Subcutaneous adipose tissue (tissue), 4 donors: ENCODE measurements around the gene RNF43. TPM values are rescaled to one million over a fixed set of nuclear protein-coding genes. Genes with fewer than 3 reads are reported as not detected.

Experiments
- total RNA-seq, 4 donors: library from RNA; depleted of rRNA; stranded (reverse); fragments of >200 nt; gene quantifications; one replicate each; pipeline ENCODE4 v1.1.0, GENCODE V29; 2016
- TF ChIP-seq, protein P1 (sequence below): fragments of 450-650 bp; IDR thresholded peaks from one replicate; pipeline ENCODE4 v1.5.1; 2016; ENCODE audit warnings: low read depth, mild to moderate bottlenecking, control low read depth, antibody characterized with exemption, moderate library complexity

RNF43 gene
- total RNA-seq, 4 donors from 2014 or later, result not detected

DNA sequence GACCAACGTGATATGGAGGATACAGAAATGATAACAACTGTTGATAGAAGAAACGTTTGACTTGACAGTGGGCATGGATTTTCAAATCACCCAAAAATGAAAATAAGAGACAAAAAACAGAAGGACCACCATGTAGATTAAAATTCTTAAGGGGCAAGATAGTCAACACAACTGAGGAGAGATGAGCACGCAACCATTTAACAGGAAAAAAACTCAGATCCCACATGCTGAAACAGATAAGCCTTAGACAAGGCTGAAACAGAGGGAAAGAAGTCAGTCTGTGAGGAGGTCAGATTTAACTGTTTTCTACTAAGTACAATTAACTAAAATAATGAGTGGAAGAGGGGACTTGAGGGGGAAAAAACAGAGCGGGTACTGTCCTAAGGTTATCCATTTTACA, 21.2 kb downstream of the RNF43 start:
- TF ChIP-seq, protein P1, sequence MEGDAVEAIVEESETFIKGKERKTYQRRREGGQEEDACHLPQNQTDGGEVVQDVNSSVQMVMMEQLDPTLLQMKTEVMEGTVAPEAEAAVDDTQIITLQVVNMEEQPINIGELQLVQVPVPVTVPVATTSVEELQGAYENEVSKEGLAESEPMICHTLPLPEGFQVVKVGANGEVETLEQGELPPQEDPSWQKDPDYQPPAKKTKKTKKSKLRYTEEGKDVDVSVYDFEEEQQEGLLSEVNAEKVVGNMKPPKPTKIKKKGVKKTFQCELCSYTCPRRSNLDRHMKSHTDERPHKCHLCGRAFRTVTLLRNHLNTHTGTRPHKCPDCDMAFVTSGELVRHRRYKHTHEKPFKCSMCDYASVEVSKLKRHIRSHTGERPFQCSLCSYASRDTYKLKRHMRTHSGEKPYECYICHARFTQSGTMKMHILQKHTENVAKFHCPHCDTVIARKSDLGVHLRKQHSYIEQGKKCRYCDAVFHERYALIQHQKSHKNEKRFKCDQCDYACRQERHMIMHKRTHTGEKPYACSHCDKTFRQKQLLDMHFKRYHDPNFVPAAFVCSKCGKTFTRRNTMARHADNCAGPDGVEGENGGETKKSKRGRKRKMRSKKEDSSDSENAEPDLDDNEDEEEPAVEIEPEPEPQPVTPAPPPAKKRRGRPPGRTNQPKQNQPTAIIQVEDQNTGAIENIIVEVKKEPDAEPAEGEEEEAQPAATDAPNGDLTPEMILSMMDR, result no peak

DNA sequence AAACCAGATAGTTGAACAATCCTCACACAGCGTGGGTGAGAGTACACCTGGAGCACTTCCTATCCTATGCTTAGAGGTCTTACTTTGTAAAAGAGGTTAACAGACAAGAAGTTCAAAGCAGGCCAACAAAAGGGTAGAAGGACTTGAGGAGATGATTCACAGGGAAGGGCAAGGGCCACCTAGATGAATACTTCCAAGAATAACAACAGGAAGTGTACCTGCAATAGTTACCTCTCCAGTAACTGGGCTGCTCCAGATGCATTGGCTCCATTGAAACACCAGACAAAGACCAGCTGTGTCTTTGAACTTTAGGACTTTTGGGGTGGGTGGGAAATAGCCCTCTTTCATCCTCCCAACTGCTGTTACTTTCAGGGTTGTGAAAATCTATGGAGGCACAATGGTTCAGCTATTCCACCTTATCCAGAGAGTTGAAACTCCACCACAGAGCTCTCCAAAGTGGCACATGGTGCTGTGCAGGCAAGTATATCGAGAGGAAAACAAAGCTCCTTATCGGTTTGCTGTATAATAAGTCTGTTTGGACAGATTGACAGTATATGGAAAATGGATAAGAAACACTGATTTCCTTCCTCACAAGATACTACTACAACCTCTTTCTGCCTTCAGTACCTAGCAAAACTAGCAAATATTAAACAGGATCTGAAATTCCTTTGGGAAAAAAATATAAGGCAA, 22.7 kb downstream of the RNF43 start:
- TF ChIP-seq, protein P1, result no peak

DNA sequence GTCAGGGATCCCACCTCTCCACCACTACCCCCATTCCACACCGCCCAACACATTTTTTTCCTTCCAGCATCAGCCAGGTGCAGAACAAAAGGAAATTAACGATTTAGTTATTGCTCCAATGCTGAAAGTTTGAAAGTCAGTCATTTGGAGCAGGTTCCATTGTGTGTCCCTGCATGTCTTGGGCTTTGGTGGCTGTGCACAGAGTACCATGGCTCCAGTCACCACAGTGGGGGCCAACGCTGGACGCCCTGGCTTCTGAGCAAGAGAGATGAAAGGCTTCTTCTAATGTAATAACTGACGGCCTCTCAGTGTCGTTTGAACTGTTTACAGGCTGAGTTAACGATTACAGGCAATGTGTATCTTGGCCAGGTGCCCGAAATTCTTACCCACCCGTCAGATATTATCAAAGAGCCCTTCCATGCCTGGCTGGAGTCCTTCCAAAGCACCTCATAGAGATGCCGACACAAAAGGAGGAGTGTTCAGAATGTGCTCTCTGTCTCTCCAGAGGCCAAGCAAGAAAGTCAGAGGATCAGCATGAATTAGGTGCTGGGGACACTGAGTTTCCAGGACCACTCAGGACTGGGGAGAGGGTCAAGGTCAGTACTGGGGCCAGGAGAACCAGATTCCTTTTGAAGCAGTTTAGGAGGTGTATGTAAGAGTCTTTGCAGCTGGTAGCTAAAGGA, 25.9 kb downstream of the RNF43 start:
- TF ChIP-seq, protein P1, result no peak

DNA sequence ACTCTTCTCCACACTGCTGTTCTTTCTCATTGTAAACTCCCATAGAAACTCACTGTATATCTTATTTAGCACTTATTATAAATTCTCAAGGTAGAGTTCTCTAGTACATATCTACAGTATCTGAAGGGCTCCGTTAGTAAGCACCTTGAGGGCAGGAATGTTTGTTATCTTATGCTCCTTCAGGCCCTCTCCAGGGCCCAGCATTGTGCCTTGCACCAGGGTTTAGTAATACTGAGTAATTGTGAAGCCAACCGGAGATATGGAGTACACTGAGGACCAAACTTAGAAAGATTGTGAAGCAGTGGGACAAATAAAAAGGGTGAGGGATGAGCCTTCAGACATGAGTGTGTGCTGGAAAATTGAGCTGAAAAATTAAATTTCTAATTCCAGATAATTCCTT, 26.4 kb downstream of the RNF43 start:
- TF ChIP-seq, protein P1, result no peak

DNA sequence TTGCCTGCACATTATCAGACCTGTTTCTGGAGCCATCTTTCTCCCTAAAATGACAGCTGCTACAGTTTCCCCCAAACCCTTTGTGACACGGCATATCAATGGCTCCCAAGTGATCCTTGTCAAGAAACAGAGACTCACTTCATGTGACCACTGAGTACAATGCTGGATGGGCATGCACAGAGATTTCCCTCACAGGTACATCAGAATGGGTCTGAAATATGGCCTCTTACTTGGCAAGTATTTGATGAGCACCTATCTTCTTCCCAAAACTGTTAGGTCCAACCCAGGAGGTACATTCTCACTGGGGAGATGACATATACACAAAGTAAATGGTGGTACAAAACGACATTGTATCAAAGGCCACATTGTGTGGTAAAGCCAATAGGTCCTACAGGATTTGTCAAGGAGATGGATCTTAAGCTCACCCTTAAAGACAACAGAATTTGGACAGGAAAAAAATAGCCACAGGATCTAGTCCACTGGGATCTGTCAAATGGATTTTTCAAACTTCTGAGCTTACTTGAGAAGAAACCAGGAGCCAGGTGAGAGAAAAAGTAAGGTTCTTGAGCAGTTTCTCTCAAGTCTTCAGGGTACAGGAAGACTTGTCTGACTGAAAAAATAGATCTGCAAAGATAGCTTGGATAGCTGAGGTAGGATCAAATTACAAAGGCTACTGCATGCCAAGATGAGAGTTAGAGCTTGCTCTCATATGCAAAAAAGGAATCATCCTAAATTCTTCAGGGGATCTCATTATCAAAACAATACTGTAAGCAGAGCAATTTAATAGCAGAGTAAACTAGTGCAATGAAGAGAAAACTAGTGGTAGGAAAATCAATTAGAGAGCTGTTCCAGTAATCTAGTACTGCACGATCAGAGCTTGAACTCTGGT, 28.8 kb downstream of the RNF43 start:
- TF ChIP-seq, protein P1, result no peak

DNA sequence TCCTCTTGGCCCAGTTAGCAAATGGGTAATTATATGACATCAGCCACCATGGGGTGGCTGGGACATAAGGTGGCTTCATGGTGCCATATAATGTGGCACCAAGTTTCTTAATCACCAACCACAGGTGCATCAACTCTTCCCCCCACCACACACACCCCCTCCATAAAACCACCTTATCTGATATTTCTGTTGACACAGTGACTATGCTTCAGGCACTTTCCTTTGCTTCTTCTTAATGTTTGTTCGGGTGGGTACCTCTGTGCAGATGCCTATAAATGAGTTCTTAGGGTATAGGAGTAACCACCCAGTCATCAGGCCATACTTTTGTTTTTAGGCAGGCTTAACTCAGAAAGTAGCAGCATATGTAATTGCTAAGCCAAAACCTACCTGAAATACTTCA, 29.5 kb downstream of the RNF43 start:
- TF ChIP-seq, protein P1, result no peak

DNA sequence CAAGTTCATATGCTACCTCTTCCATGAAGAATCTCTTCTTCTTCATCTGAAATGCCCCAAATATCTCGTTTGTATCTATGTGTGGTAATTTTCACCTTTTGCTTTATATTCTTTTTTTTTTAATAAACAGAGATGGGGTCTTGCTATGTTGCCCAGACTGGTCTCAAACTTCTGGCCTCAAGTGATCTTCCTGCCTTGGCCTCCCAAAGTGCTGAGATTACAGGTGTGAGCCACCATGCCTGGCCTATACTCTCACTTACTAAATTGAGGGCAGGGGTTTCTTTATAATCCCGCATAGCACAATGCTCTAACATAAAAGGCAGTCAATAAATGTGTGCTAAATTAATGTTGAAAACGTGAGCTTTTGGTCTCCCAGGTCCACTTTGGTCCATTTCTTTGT, 30.6 kb downstream of the RNF43 start:
- TF ChIP-seq, protein P1, result no peak
